HepG2 (cell line): ENCODE measurements around the gene C15orf62. TPM values are rescaled to one million over a fixed set of nuclear protein-coding genes. Genes with fewer than 3 reads are reported as not detected.

Experiments
- AGO2 ChIP-seq: fragments of 200-400 bp; formaldehyde crosslinking; optimal IDR thresholded peaks from 2 replicates; pipeline ENCODE3; 2017; ENCODE audit warnings: mild to moderate bottlenecking, low read depth, low read length, moderate library complexity
- ATF7-NPFF ChIP-seq: sonication (generic); formaldehyde crosslinking; IDR thresholded peaks from 2 replicates; pipeline ENCODE4 v1.8.1; 2023; ENCODE audit warnings: mild to moderate bottlenecking, low read depth, missing genetic modification reagents, moderate library complexity
- CBFB ChIP-seq: sonication (generic); formaldehyde crosslinking; IDR thresholded peaks from 2 replicates; pipeline ENCODE4 v1.4.0; 2020; ENCODE audit warnings: missing genetic modification reagents
- CREB1 ChIP-seq, 2 experiments: fragments of 450-650 bp in 1 of 2; IDR thresholded peaks; 2 replicates each; pipeline ENCODE4 v1.6.1; 2016 to 2017; ENCODE audit warnings: control low read depth in 1 of 2, mild to moderate bottlenecking in 1 of 2, missing compliant biosample characterization in 1 of 2, missing genetic modification characterization in 1 of 2
- E2F2 ChIP-seq: sonication (generic); formaldehyde crosslinking; IDR thresholded peaks from 2 replicates; pipeline ENCODE4 v1.4.0; 2020; ENCODE audit warnings: missing genetic modification reagents, borderline replicate concordance
- FOSL1 ChIP-seq: sonication (generic); formaldehyde crosslinking; IDR thresholded peaks from 2 replicates; pipeline ENCODE4 v1.9.0; 2021; ENCODE audit warnings: missing genetic modification reagents, borderline replicate concordance
- KAT8 ChIP-seq: IDR thresholded peaks from 2 replicates; pipeline ENCODE4 v1.6.1; 2016; ENCODE audit warnings: missing genetic modification reagents, missing compliant biosample characterization
- MED1 ChIP-seq: sonication (generic); formaldehyde crosslinking; IDR thresholded peaks from 2 replicates; pipeline ENCODE4 v1.4.0; 2020; ENCODE audit warnings: missing genetic modification reagents
- NKX3-1 ChIP-seq: sonication (generic); formaldehyde crosslinking; IDR thresholded peaks from 2 replicates; pipeline ENCODE4 v1.5.0; 2020; ENCODE audit warnings: missing genetic modification reagents
- NR2F1 ChIP-seq, 2 experiments: fragments of 450-650 bp in 1 of 2; formaldehyde crosslinking in 1 of 2; IDR thresholded peaks; 2 replicates each; pipeline versions ENCODE4 v1.5.0 to v1.6.1; 2016 to 2020; ENCODE audit warnings: mild to moderate bottlenecking in 1 of 2, missing compliant biosample characterization in 1 of 2, missing genetic modification reagents in 1 of 2, moderate library complexity in 1 of 2
- RARA ChIP-seq: IDR thresholded peaks from 2 replicates; pipeline ENCODE4 v1.6.1; 2016; ENCODE audit warnings: missing genetic modification reagents, missing compliant biosample characterization
- SNAPC2 ChIP-seq: sonication (generic); formaldehyde crosslinking; IDR thresholded peaks from 2 replicates; pipeline ENCODE4 v1.8.1; 2022; ENCODE audit warnings: mild to moderate bottlenecking, missing genetic modification reagents
- TFE3 ChIP-seq: IDR thresholded peaks from 2 replicates; pipeline ENCODE4 v1.6.1; 2016
- ZBTB7A ChIP-seq: sonication (generic); formaldehyde crosslinking; IDR thresholded peaks from 2 replicates; pipeline ENCODE4 v1.8.0; 2022; ENCODE audit warnings: mild to moderate bottlenecking, missing genetic modification reagents
- ZNF232 ChIP-seq: sonication (generic); formaldehyde crosslinking; IDR thresholded peaks from 2 replicates; pipeline ENCODE4 v1.4.0; 2020; ENCODE audit warnings: missing genetic modification reagents, borderline replicate concordance
- ZNF275 ChIP-seq: sonication (generic); formaldehyde crosslinking; IDR thresholded peaks from 2 replicates; pipeline ENCODE4 v1.8.0; 2022; ENCODE audit warnings: missing genetic modification reagents, mild to moderate bottlenecking, inconsistent platforms, borderline replicate concordance
- ZNF337 ChIP-seq: sonication (generic); formaldehyde crosslinking; IDR thresholded peaks from 2 replicates; pipeline ENCODE4 v1.5.1; 2020; ENCODE audit warnings: missing genetic modification reagents, low read depth, mild to moderate bottlenecking, borderline replicate concordance
- ZNF567 ChIP-seq: sonication (generic); formaldehyde crosslinking; IDR thresholded peaks from 2 replicates; pipeline ENCODE4 v1.8.1; 2023; ENCODE audit warnings: mild to moderate bottlenecking, missing genetic modification reagents, borderline replicate concordance
- ZNF703 ChIP-seq: sonication (generic); formaldehyde crosslinking; IDR thresholded peaks from 2 replicates; pipeline ENCODE4 v1.5.1; 2020; ENCODE audit warnings: missing genetic modification reagents, mild to moderate bottlenecking, moderate library complexity, borderline replicate concordance
- ZNF772 ChIP-seq: sonication (generic); formaldehyde crosslinking; IDR thresholded peaks from 2 replicates; pipeline ENCODE4 v1.5.0; 2020; ENCODE audit warnings: mild to moderate bottlenecking, missing genetic modification reagents
- polyA plus RNA-seq, 8 experiments: library from polyadenylated mRNA; depleted of rRNA in 3 of 8; stranded (reverse) in 7 of 8; unstranded in 1 of 8; fragments of >200 nt; fragmentation: Illumina TruSeq in 4 of 8; extraction: Trizol in 4 of 8; gene quantifications; 2 replicates each; pipeline versions ENCODE4 v1.2.1 to v1.2.3, GENCODE V29; 2011 to 2016; ENCODE audit warnings: low read depth in 4 of 8, missing spikeins in 1 of 8, mixed read lengths in 1 of 8; ENCODE audit not compliant: insufficient read depth in 1 of 8
- total RNA-seq, 5 experiments: library from RNA; depleted of rRNA; stranded (reverse); fragments of >200 nt; fragmentation: Illumina TruSeq; extraction: Trizol; gene quantifications; 2 replicates each; pipeline ENCODE4 v1.2.3, GENCODE V29; 2016; ENCODE audit warnings: low read depth in 1 of 5
- TF ChIP-seq, protein P1 (sequence below): sonication (generic); formaldehyde crosslinking; IDR thresholded peaks from 2 replicates; pipeline ENCODE4 v1.8.1; 2022; ENCODE audit warnings: mild to moderate bottlenecking, missing genetic modification reagents
- TF ChIP-seq, protein P2 (sequence below): sonication (generic); formaldehyde crosslinking; IDR thresholded peaks from 2 replicates; pipeline ENCODE4 v1.9.0; 2021; ENCODE audit warnings: missing genetic modification reagents, borderline replicate concordance

C15orf62 gene
- total and polyA plus RNA-seq, 2 of the 13 experiments (the other 11 are each of a cell fraction or from before 2014, with no cell fraction given) = 0.51 to 1.1 TPM

- TF ChIP-seq ZNF337 = no peak; the same call in 1 of the 2 replicates
- peak; percentile 24; the same call in 1 of the 2 replicates for TF ChIP-seq MED1 (CRISPR knock-in tag)
- TF ChIP-seq KAT8 (CRISPR knock-in tag) = peak; percentile 67
- peak; percentile 63; the same call in 1 of the 2 replicates for TF ChIP-seq ZNF275 (CRISPR knock-in tag)
- TF ChIP-seq CREB1 (IDR thresholded peaks at IDR 0.05) = peak; percentile 86
- TF ChIP-seq CREB1 (CRISPR knock-in tag; IDR thresholded peaks at IDR 0.05) = peak; percentile 33; the same call in 1 of the 2 replicates
- TF ChIP-seq, protein P1, sequence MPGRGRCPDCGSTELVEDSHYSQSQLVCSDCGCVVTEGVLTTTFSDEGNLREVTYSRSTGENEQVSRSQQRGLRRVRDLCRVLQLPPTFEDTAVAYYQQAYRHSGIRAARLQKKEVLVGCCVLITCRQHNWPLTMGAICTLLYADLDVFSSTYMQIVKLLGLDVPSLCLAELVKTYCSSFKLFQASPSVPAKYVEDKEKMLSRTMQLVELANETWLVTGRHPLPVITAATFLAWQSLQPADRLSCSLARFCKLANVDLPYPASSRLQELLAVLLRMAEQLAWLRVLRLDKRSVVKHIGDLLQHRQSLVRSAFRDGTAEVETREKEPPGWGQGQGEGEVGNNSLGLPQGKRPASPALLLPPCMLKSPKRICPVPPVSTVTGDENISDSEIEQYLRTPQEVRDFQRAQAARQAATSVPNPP (CRISPR knock-in tag) = peak; percentile 19; the same call in 1 of the 2 replicates
- peak; percentile 94 for TF ChIP-seq AGO2
- TF ChIP-seq ZNF703 (CRISPR knock-in tag) = no peak; the same call in 1 of the 2 replicates
- no peak for TF ChIP-seq ZNF232 (CRISPR knock-in tag)
- TF ChIP-seq ZBTB7A = peak; percentile 65
- peak; percentile 53 for TF ChIP-seq ZNF567
- TF ChIP-seq, protein P2, sequence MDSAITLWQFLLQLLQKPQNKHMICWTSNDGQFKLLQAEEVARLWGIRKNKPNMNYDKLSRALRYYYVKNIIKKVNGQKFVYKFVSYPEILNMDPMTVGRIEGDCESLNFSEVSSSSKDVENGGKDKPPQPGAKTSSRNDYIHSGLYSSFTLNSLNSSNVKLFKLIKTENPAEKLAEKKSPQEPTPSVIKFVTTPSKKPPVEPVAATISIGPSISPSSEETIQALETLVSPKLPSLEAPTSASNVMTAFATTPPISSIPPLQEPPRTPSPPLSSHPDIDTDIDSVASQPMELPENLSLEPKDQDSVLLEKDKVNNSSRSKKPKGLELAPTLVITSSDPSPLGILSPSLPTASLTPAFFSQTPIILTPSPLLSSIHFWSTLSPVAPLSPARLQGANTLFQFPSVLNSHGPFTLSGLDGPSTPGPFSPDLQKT (CRISPR knock-in tag) = no peak
- TF ChIP-seq ZNF772 (CRISPR knock-in tag) = peak; percentile 85; the same call in 1 of the 2 replicates
- peak; percentile 11; the same call in 1 of the 2 replicates for TF ChIP-seq NKX3-1
- peak; percentile 78 for TF ChIP-seq TFE3
- TF ChIP-seq CBFB (CRISPR knock-in tag) = 0 out of 2 replicates have a peak, but pooled peaks have one; percentile 68
- no peak; the same call in 1 of the 2 replicates for TF ChIP-seq SNAPC2
- TF ChIP-seq RARA (CRISPR knock-in tag) = peak; percentile 49
- TF ChIP-seq E2F2 (CRISPR knock-in tag) = peak; percentile 58; the same call in 1 of the 2 replicates
- TF ChIP-seq ATF7-NPFF (CRISPR knock-in tag) = peak; percentile 90; the same call in 1 of the 2 replicates
- TF ChIP-seq NR2F1 (CRISPR knock-in tag; IDR thresholded peaks at IDR 0.05) = 0 out of 4 replicates have a peak, but pooled peaks of 1 of the 2 experiments have one; percentile 3
- TF ChIP-seq FOSL1 (CRISPR knock-in tag) = no peak
These were observed 5.8 kb upstream of the C15orf62 start, which contains the start of gene GCHFR (continued) for GRCh38 chr15:40763801-40764628.
